C1 segment of cervical spinal cord (tissue), 14 donors: ENCODE measurements around the gene NAA80.
"Not testable (repeated sequence)": the region's sequence is repeated elsewhere in the genome, so short reads cannot be mapped to it uniquely, and the experiment has no call there.

Source experiments
- DNase-seq, 14 donors: peaks; one replicate each; lab custom pipeline; 2025; lab: John Stamatoyannopoulos, UW

Gene NAA80

DNA sequence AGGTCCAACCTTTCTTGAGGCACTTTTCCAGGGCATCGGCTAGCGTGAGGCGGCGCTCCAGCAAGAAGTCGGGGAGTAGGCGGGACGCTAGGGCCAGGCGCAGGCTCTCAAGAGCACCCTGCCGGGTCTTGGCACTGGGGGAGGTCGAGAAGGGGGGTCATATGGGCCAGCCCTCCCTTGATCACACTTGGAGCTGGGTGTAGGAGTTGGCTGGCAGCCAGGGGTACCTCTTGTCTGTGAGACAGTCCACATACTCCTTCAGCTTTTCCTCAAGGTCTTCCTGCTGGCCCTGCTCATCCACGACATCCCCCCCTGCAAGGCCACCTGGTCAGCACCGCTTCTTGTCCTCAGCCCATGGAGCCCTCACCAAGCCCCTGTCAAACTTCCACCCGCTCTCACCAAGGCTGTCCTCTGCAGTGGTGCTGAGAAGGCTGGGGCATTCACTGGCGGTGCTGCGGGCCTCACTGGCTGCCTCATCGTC, 9.0 kb downstream of the NAA80 start:
- DNase-seq: no peak

GRCh38 chr3:50289130-50289529, 10.1 kb downstream of the NAA80 start:
- no peak for DNase-seq

- no peak for DNase-seq
Observed at GRCh38 chr3:50288387-50289007, 10.7 kb downstream of the NAA80 start.

- no peak for DNase-seq
Observed at GRCh38 chr3:50287262-50287661, 11.9 kb downstream of the NAA80 start.

DNA sequence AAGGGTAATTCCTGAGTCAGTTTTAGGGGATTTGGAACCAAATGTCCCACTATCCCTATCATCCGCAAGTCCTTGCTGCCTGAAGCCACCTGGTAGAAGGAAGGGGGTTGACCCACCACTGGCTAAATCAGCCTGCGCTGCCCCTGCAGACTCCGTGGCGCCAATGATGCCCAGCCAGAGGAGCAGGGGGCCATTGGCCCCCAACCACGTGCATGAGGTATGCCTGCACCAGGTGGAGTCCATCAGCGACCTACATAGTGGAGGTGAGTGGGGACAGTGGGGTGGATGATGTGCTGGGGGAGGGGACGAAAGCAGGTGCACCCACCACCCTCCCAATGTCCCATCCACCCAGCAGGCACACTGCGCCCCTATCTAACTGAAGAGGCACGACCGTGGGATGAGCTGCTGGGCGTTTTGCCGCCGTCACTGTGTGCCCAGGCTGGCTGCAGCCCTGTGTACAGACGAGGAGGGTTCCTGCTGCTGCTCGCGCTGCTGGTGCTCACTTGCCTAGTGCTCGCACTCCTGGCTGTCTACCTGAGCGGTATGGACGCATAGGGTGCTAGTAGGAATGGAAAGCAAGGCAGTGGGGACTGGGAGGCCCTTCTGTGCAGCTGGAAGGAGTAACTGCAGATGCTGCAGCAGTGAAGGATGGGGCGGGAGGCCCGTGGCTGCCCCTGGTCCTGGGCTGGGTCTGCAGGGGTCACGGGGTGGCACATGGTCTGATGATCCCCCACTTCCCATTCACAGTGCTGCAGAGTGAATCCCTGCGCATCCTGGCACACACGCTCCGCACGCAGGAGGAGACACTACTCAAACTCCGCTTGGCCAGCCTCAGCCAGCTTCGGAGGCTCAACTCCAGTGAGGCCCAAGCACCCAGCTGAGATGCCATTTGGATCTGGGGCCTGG, 12.6 kb downstream of the NAA80 start:
- no peak for DNase-seq

- not testable (repeated sequence) for DNase-seq
Observed at GRCh38 chr3:50284121-50284520, 15.1 kb downstream of the NAA80 start.

DNA sequence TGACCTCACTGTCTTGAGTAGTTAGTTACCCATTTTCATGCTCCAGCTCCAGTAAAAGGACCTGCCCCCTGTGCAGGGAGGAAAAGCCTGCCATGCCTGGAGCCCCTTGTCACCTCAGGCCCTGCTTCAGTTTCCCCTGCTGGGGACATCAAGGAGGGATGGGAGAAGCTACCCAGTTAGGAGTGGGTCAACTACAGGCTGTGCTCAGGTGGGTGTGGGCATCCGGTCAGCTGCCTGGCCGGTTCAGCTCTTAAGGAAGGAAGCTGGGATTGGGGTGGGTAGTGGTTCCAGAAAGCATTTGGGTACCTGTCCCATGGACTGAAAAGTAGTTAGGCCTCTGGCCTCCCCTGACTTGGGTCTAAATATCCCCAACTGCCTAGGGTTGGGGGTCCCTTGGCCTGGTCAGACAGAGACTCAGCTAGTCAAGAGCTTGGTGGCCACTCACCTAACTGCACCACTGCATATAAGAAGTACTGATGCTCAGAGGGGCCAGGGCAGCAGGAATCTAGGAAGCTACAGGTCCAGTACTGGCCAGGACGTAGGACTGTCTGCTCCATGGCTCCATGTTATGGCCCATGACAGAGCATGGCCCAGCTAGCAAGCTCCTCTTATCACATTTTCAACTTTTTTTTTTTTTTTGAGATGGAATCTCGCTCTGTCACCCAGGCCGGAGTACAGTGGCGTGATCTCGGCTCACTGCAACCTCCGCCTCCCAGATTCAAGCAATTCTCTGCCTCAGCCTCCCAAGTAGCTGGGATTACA, 19.8 kb downstream of the NAA80 start:
- no peak for DNase-seq

GRCh38 chr3:50278880-50279224, 20.4 kb downstream of the NAA80 start, which contains the start of gene LSMEM2:
Gene LSMEM2 (plus strand): TSS chr3:50279087. CDS start chr3:50279114, 27 bp downstream.
- peak in 6 of 14 donors; percentile 50 to 71 (median 66) for DNase-seq

DNA sequence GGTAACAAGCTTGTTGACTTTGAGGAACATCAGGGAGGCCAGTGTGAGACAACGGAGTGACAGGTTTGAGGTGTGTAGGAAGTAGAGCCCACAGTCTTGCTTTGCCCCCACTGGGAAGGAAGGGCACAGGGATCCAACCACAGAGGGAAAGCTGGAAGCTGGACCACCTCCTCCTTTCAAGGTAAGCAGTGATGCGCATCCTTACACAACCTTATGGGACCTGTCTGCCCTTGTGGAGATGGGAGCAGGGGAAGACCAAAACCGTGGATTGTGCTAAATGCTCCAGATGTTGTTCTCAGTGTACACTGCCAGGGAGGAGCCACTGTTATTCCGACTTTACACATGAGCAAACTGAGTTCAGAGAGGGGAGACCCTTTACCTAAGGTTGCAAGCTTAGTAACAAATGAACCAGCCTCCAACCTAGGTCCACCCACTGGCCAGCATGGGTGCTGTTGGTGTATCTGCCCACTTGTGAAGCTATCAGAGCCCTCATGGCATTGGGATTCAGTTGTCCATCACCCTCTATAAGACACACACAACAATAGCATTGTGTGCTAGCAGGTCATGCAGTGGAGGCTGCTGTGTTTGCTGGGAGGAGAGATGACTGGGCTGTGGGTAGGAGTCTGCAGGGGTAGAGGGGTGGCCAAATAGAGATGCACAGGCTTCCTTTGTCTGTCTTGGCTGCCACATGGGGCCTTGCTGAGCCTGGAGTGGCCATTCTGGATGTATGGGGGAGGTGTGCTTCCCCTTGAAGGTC, 20.9 kb downstream of the NAA80 start:
- DNase-seq: peak in 7 of 14 donors; percentile 26 to 71 (median 64)

DNA sequence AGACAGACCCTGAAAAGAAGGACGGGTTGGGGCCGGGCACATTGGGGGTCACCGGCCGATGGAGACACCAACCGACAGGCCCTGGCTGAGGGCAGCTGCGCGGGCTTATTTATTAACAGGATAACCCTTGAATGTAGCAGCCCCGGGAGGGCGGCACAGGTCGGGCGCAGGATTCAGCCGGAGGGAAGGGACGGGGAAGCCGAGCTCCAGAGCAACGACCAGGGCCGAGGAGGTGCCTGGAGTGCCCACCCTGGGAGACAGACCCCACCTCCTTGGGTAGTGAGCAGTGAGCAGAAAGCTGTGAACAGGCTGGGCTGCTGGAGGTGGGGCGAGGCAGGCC, 22.5 kb downstream of the NAA80 start:
- no peak for DNase-seq

GRCh38 chr3:50275996-50276761, 23.0 kb downstream of the NAA80 start:
- DNase-seq: no peak

DNA sequence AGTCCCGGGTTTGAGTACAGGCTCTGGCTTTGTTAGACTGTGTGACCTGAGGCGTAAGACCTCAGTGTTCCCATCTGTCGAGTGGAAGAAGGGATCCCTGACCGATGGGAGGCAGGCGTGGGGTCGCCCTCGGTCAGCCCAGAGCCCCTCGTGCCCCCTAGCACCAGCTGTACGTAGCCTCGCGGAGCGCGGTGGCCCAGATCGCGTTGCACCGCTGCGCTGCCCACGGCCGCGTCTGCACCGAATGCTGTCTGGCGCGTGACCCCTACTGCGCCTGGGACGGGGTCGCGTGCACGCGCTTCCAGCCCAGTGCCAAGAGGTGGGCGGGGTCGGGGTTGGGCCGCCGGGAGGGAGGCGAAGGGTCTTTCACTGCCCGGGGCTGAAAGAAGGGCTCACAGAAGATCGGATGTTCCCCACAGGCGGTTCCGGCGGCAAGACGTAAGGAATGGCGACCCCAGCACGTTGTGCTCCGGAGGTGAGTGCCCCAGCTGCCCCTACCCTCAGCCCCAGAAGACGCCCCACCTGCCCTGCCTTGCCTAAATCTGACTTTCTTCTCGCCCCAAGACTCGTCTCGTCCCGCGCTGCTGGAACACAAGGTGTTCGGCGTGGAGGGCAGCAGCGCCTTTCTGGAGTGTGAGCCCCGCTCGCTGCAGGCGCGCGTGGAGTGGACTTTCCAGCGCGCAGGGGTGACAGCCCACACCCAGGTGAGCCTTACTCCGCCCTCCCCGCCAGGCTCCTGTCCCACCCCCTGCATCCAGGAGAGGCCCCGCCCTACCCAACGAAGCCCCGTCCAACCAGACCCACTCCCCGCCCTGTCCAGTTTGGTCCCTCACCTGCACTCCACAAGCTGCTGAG, 23.8 kb downstream of the NAA80 start:
- no peak for DNase-seq

DNA sequence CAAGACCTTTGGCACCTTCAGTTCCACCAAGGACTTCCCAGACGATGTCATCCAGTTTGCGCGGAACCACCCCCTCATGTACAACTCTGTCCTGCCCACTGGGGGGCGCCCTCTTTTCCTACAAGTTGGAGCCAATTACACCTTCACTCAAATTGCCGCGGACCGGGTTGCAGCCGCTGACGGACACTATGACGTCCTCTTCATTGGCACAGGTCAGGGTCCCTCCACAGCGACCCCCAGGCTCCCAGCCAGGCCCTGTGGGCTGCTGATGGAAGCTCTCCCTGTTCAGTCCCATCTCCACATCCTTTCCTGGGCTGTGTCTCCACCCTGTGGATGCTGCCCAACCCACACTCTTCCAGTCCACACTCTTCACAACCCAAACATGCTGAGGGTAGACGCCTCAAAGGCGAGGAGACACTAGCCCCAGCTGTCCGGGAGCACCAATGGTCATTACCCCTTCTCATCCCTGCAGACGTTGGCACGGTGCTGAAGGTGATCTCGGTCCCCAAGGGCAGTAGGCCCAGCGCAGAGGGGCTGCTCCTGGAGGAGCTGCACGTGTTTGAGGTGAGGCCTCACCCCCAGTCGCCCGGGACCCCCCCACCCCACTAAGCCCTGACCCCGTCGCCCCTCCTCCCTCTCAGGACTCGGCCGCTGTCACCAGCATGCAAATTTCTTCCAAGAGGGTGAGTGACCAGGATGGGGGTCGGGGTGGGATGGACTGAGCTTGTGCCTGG, 24.7 kb downstream of the NAA80 start:
- peak in 7 of 14 donors; percentile 9 to 43 (median 34) for DNase-seq

- peak in 1 of 14 donors; percentile 27 for DNase-seq
Observed at GRCh38 chr3:50273689-50274065, 25.5 kb downstream of the NAA80 start.

DNA sequence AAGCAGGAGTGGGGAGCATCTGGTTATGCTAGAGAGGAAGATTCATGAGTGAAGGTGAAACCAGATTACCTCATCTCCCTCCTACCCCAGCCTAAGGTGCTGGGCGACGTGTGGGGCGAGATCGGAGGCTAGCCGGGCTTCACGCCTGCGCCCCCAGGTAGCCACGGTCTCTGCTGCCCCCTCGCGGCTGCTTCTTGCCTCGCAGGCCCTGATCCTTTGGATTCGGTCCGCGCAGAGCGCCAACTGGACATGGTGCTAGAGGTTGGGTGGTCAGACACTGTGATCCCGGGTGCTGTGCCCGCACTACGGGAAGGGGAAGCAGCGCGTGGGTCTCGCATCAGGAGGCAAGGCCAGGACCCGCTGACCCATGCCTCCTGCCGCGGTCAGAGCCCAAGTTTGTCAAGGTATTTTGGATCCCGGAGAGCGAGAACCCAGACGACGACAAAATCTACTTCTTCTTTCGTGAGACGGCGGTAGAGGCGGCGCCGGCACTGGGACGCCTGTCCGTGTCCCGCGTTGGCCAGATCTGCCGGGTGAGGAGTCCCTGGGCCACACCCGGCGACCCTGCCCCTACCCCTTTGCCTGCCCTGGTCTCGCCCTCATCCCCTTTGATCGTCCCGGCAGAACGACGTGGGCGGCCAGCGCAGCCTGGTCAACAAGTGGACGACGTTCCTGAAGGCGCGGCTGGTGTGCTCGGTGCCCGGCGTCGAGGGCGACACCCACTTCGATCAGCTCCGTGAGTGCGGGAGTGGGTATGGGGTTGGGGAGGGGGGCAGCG, 26.1 kb downstream of the NAA80 start:
- DNase-seq: peak; percentile 37 to 92 (median 85)

DNA sequence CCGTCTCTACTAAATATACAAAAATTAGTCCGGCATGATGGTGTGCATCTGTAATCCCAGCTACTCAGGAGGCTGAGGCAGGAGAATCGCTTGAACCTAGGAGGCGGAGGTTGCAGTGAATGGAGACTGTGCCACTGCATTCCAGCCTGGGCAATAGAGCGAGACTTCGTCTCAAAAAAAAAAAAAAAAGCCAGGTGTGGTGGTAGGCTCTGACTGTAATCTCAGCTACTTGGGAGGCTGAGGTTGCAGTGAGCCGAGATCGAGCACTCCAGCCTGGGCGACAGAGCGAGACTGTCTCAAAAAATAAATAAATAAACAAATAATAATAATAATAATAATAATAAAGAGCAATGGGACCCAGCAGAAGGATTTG, 26.7 kb downstream of the NAA80 start:
- peak in 1 of 14 donors; percentile 15 for DNase-seq

GRCh38 chr3:50271314-50271936, 27.8 kb downstream of the NAA80 start:
- no peak for DNase-seq
